WI38 (cell line): Measurements from ENCODE around the gene COL6A6.

Experiments used
- H3K4me3 ChIP-seq: 2 replicates; pipeline ENCODE4 v1.5.1; 2011; ENCODE audit warnings: low read depth, mild to moderate bottlenecking, control low read depth, low read length
- CTCF ChIP-seq: IDR thresholded peaks from 2 replicates; pipeline ENCODE4 v1.5.1; 2012; ENCODE audit warnings: low read depth, mild to moderate bottlenecking, control low read depth, low read length

The COL6A6 gene

GRCh38 chr3:130490241-130490640 lies 26.7 kb upstream of the COL6A6 start:
- no peak overlapping the region for H3K4me3 ChIP-seq
- no peak for TF ChIP-seq CTCF

GRCh38 chr3:130491431-130491830 lies 25.5 kb upstream of the COL6A6 start:
- no peak overlapping the region for H3K4me3 ChIP-seq
- no peak for TF ChIP-seq CTCF

GRCh38 chr3:130504701-130505100 lies 12.3 kb upstream of the COL6A6 start:
- TF ChIP-seq CTCF = no peak
- no peak overlapping the region for H3K4me3 ChIP-seq

- no peak for TF ChIP-seq CTCF
- H3K4me3 ChIP-seq = no peak overlapping the region
Measured at GRCh38 chr3:130506031-130506430, 10.9 kb upstream of the COL6A6 start.

GRCh38 chr3:130507746-130508145 lies 9.2 kb upstream of the COL6A6 start:
- H3K4me3 ChIP-seq = no peak overlapping the region
- TF ChIP-seq CTCF = no peak

- no peak overlapping the region for H3K4me3 ChIP-seq
- no peak for TF ChIP-seq CTCF
Measured at GRCh38 chr3:130509008-130509407, 8.0 kb upstream of the COL6A6 start.

- H3K4me3 ChIP-seq = no peak overlapping the region
- TF ChIP-seq CTCF = no peak
Measured at GRCh38 chr3:130514681-130515080, 2.3 kb upstream of the COL6A6 start.
